Mesodermal cell (in vitro differentiated cells): ENCODE measurements around the gene KIF1A.
"Not testable (repeated sequence)": the region's sequence is repeated elsewhere in the genome, so short reads cannot be mapped to it uniquely, and the experiment has no call there.

Source experiments
- H3K27ac ChIP-seq: 2 replicates; pipeline ENCODE4 v1.7.0; 2013; ENCODE audit warnings: mild to moderate bottlenecking, low read depth, low read length, moderate library complexity; ENCODE audit not compliant: severe bottlenecking
- H3K36me3 ChIP-seq: 2 replicates; pipeline ENCODE4 v1.7.1; 2013; ENCODE audit warnings: mild to moderate bottlenecking, low read length, moderate library complexity; ENCODE audit not compliant: control insufficient read depth, insufficient read depth
- H3K4me1 ChIP-seq: one replicate; pipeline ENCODE4 v1.7.1; 2013; ENCODE audit warnings: mild to moderate bottlenecking, low read length; ENCODE audit not compliant: insufficient read depth, control insufficient read depth, poor library complexity, severe bottlenecking
- H3K4me3 ChIP-seq: 2 replicates; pipeline ENCODE4 v1.7.0; 2013; ENCODE audit warnings: low read length, control low read depth, mild to moderate bottlenecking; ENCODE audit not compliant: insufficient read depth, poor library complexity, severe bottlenecking; ENCODE audit errors: extremely low read depth
- H3K9me3 ChIP-seq: 2 replicates; pipeline ENCODE4 v1.7.1; 2013; ENCODE audit warnings: mild to moderate bottlenecking, low read length, moderate library complexity; ENCODE audit not compliant: control insufficient read depth
- WGBS, 2 experiments: methylation state at CpG; one replicate each; pipeline ENCODE4 v1.1.5; 2013; ENCODE audit warnings: missing lambda C conversion rate in 2 of 2; ENCODE audit not compliant: insufficient coverage in 2 of 2; 5-methylcytosine and 5-hydroxymethylcytosine counted together

KIF1A gene

DNA sequence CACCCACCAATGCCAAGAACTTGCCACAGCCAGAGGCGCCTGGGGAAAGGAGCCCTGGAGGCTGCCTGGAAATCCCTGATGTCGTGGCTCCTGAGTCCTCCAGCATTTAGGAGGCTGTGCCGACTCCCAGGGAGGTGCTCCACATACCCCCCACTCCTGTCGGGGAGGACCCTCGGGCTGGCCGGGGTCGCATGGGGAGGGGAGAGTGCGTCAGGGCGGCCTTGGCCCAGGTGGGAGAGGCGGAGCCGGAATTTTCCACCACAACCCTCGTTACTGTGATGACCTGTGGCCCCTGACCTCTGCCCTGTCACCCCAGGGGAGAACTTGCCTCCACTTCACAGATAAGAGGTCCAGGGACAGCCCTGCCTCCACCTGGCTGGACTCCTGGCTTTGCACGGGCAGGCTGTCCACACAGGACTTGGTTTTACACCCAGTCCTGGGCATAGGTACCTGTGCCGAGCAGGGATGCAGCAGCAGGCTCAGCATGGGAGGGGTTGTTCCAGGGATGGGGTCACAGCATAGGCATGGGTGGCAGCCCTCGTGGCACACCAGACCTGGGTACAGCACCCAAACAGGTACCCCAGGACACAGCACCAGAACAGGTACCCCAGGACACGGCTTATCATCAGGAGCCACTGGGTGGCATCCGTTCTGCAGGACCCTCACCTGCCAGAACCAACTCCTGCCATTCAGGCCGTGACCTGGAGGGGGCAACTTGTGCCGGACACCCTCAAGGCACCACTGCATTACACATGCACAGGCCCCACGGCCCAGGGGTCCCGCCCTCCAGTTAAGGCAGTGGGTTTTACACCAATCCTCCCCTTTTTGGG is 36.3 kb upstream of the KIF1A start:
- 68 to 81% methylated on average over 10 to 16 of the region's 21 CpGs for whole genome bisulfite sequencing, 2 experiments
- Histone ChIP-seq H3K4me3 (no peak overlapping the region), H3K9me3 (peaks cover 12% of the 10 kb centered on the region), H3K36me3 (no peaks in the 10 kb centered on the region), H3K27ac (no peak overlapping the region), H3K4me1 (no peaks in the 10 kb centered on the region)

DNA sequence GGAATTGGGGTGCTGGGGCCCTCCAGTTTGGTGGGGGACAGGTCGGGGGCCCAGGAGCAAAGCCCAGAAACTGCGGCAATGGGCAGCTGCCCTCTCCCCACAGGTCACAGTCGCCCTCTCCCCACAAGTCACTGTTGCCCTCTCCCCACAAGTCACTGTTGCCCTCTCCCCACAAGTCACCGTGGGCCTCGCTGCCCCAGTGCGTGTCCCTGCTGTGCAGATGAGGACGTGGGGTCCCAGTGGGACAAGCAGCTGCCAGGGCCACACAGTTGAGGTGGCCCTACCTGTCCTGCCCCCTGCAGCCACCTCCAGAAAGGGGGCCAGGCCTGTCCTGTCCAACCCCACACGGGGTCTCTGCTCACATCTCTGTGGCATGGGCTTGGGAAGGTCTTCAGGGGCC is 35.7 kb upstream of the KIF1A start:
- WGBS, 2 experiments, result 88 to 91% methylated on average over 7 of the region's 8 CpGs
- Histone ChIP-seq H3K9me3 (peaks cover 12% of the 10 kb centered on the region), H3K27ac (no peak overlapping the region), H3K36me3 (no peaks in the 10 kb centered on the region), H3K4me1 (no peaks in the 10 kb centered on the region), H3K4me3 (no peak overlapping the region)

DNA sequence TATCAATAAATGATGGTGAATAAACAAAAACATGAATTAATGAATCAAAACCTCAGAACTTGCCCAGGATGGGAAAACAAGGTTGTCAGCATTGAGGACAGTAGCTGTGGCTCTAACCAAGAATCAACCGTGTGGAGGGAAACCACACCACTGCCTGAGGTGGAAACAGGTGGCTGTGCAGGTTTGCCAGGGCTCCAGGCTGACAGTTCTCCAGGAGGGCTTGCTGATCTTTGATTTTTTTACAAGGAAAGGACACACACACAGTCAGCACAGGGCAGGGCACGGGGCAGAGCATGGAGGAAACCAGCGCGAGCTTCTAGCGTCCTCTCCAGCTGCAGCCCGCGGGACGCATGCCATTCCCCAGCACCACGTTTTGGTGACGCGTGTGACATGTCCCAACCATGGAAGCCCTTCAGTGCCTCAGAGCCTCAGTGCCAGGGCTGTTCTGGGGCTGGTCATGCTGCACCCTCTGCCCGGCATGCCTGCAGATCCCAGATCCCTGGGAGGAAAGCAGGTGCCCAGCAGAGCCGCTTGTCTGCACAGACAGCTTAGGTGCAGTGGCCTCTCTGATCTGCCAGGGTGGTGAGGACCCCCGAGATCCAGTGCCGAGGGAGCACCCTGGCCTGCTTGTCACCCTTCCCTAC is 32.8 kb upstream of the KIF1A start:
- Histone ChIP-seq H3K36me3 (no peaks in the 10 kb centered on the region), H3K27ac (no peak overlapping the region), H3K4me1 (no peaks in the 10 kb centered on the region), H3K4me3 (no peak overlapping the region), H3K9me3 (peaks cover 12% of the 10 kb centered on the region)
- 89 to 94% methylated on average over 15 of the region's 15 CpGs for WGBS, 2 experiments

DNA sequence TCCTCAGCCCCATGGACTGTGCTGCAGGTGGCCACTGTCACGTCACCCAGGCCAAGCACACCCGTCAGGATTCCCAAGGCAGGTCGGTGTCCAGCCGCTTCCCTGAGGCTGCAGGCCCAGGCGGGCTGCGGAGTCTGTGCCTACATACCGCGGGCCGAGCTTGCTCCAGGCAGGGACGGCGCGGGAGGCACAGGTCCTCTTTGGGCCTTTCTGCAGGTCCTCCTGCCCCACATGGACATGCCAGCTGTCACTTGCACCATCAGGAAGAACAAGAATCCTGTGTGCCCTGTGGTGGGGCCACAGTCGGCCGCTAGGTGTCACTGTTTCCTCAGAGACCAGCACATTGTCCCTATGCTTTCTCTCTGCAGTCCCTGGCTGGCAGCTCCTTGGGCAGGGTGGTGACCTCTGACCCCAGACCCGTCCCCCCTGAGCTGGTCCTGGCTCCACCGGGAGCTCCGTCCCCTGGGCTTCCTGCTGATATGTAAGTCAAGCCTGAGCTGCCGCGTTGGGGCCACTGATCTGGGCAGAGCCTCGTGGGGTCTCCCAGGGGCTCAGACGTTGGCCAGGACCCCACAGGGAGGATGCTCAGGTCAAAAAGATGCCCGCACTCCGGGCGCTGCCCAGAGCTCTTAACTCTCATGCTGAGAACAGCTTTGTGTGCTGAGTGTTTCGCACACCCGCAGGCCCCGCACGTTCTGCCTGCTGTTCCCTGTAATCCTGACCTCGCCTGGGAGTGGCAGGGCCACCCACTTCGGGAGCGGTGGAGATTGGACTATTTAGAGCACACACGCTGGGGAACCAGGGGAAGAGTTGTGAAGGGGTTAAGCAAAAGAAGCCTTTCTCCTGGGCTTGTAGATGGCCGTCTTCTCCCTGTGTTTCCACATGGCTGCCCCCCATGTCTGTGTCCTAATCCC is 31.3 kb upstream of the KIF1A start:
- WGBS, 2 experiments, result 44 to 54% methylated on average over 28 to 33 of the region's 33 CpGs
- H3K4me3 ChIP-seq, result no peak overlapping the region
- H3K4me1 ChIP-seq, result no peaks in the 10 kb centered on the region
- H3K36me3 ChIP-seq, result no peaks in the 10 kb centered on the region
- H3K27ac ChIP-seq, result no peak overlapping the region
- H3K9me3 ChIP-seq, result peaks cover 12% of the 10 kb centered on the region

DNA sequence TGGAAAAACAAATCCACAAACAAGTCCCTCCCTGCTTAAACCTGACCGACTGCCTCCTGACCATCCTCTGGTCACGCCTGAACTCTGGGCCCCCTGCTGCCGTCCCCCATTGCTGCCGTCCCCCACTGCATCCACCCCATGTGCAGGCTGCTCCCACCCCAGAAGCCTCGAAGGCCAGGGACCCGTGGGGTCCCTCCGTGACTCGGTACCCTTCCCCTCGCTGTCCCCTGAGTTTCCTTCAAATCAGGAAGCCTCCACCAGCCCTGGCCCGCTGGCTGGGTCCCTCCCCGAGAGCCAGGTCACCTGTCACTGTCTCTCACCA is 30.7 kb upstream of the KIF1A start:
- Histone ChIP-seq H3K27ac (no peak overlapping the region), H3K36me3 (no peaks in the 10 kb centered on the region), H3K4me1 (no peaks in the 10 kb centered on the region), H3K9me3 (peaks cover 12% of the 10 kb centered on the region), H3K4me3 (no peak overlapping the region)
- 57 to 78% methylated on average over 6 to 10 of the region's 11 CpGs for WGBS, 2 experiments

DNA sequence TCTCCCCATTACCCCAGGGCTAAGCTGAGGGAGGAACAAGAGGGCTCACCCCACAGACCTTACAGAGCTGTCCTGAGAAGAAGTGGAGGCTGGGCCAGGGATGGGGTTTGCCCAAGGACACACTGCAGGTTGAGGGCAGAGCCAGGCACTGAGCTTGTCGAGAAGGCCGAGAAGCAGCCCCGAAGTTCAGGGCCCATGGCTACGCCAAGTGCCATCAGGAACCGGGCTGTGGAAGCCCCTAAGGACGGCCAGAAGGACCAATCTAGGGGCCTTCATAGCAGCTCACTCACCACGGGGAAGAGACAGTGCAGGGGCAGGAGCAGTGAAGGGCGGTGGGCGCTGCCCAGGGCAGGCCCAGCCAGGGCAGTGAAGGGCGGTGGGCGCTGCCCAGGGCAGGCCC is 30.0 kb upstream of the KIF1A start:
- Histone ChIP-seq H3K4me3 (no peak overlapping the region), H3K9me3 (peaks cover 11% of the 10 kb centered on the region)
- WGBS, 2 experiments, result 87 to 96% methylated on average over 5 to 9 of the region's 11 CpGs

DNA sequence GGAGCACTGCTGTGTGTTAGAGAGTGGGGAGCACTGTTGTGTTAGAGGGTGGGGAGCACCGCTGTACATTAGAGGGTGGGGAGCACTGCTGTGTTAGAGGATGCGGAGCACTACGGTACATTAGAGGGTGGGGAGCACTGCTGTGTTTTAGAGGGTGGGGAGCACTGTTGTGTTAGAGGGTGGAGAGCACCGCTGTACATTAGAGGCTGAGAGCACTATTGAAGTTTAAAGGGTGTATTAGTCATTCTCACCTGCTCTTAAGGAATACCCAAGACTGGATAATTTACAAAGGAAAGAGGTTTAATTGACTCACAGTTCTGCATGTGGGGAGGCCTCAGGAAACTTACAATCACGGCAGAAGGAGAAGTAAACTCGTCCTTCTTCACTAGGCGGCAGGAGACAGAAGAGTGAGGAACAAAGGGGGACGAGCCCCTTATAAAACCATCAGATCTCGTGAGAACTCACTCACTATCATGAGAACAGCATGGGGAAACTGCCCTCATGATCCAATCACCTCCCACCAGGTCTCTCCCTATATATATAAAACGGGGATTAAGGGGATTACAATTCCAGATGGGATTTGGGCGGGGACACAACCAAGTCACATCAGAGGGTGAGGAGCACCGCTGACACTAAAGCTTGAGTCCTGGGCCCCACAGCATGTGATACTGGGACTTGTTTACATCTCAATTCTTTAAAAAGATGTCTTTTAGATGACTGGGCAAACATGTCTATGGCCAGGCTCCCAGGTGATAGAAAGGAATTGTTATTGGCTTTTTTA is 29.1 kb upstream of the KIF1A start:
- Histone ChIP-seq H3K4me1 (no peaks in the 10 kb centered on the region), H3K4me3 (no peak overlapping the region), H3K9me3 (peaks cover 1% of the 10 kb centered on the region), H3K36me3 (no peaks in the 10 kb centered on the region), H3K27ac (no peak overlapping the region)
- 88 to 92% methylated on average over 5 to 8 of the region's 12 CpGs for WGBS, 2 experiments

More for the DNA sequence above, 30.0 kb upstream of the KIF1A start:
- H3K4me1 ChIP-seq, result no peaks in the 10 kb centered on the region
- no peak overlapping the region for H3K27ac ChIP-seq
- H3K36me3 ChIP-seq, result no peaks in the 10 kb centered on the region

DNA sequence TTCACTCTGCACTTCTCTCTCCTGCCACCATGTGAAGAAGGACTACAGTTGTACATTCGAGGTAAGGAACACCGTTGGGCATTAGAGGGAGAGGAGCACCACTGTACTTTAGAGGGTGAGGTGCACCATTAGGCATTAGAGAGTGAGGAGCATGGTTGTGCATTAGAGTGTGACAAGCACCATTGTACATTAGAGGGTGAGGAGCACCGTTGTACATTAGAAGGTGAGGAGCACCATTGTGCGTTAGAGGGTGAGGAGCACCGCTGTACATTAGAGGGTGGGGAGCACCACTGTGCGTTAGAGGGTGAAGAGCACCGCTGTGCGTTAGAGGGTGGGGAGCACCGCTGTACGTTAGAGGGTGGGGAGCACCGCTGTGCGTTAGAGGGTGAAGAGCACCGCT is 27.8 kb upstream of the KIF1A start:
- Histone ChIP-seq H3K36me3 (no peaks in the 10 kb centered on the region), H3K4me3 (no peak overlapping the region), H3K9me3 (no peaks in the 10 kb centered on the region), H3K27ac (no peak overlapping the region), H3K4me1 (no peaks in the 10 kb centered on the region)
- WGBS, 2 experiments, result 93 to 96% methylated on average over 11 to 13 of the region's 13 CpGs

DNA sequence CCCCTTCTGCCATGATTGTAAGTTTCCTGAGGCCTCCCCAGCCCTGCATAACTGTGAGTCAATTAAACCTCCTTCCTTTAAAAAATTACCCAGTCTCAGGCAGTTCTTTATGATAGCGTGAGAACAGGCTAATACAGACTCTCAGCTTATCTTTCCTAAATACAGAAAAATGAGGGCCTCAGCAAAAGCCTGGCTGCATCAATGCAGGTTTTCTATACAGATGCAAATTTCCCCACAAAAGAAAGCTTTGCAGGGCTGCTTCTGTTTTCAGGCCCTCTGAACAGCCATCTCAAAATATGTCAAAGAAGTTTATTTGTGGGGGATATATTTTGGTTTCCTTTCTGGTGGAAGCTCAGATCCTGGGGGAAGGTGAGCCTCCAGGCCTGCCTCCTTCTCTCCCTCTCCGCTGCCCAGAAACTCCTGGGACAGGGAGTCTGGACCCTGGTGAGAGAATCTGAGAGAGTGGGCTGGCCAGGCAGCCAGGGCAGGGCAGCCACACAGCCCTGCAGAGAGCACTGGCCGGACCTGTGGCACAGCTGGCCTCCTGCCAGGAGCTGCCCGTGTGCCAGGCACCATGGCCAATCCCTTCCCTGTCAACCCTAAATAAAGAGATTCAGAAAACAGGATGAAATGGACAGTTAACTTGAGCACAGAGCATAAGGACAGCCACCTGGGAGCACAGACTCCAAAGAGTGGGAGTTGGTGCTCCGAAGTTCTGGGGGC is 27.0 kb upstream of the KIF1A start:
- H3K9me3 ChIP-seq, result no peaks in the 10 kb centered on the region
- WGBS, 2 experiments, result 80 to 87% methylated on average over 3 to 4 of the region's 5 CpGs
- H3K36me3 ChIP-seq, result no peaks in the 10 kb centered on the region
- no peak overlapping the region for H3K27ac ChIP-seq
- no peaks in the 10 kb centered on the region for H3K4me1 ChIP-seq
- no peak overlapping the region for H3K4me3 ChIP-seq

DNA sequence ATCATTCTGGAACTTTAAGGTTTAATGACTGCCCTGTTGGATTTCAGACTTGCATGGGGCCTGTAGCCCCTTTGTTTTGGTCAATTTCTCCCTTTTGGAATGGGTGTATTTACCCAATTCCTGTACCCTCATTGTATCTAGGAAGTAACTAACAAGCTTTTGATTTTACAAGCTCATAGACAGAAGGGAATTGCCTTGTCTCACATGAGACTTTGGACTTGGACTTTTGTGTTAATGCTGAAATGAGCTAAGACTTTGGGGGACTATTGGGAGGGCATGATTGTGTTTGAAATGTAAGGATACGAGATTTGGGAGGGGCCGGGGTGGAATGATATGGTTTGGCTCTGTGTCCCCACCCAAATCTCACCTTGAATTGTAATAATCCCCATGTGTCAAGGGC is 26.3 kb upstream of the KIF1A start:
- H3K4me1 ChIP-seq, H3K27ac ChIP-seq, H3K9me3 ChIP-seq, H3K4me3 ChIP-seq, H3K36me3 ChIP-seq: not testable (repeated sequence)
- WGBS, 2 experiments, result no CpG with 5 or more reads among the region's 2 CpGs
